Activated T-helper 17 cell treated with anti-CD3 and anti-CD28 coated beads, Interleukin-2, amount 50 U/mL, for 72 hours (primary cell): Measurements from ENCODE around the gene PSMA4. TPM values are rescaled to one million over a fixed set of nuclear protein-coding genes. Genes with fewer than 3 reads are reported as not detected.
A peak's percentile ranks its signal among the peaks of the same experiment; 100 is the strongest.
"Not testable (repeated sequence)": the region's sequence is repeated elsewhere in the genome, so short reads cannot be mapped to it uniquely, and the experiment has no call there.

ENCODE experiments used
- ATAC-seq: fragments of 150-1000 bp; cut with Tn5 transposase; replicated peaks from 2 replicates; pipeline ENCODE4 v1.10.0; 2021; ENCODE audit warnings: mild to moderate bottlenecking, moderate library complexity
- H3K27ac Mint-ChIP-seq: one replicate; pipeline ENCODE4 v1.8.0; 2022; ENCODE audit warnings: mixed read lengths
- H3K27me3 Mint-ChIP-seq: one replicate; pipeline ENCODE4 v1.8.0; 2022; ENCODE audit warnings: mixed read lengths
- H3K36me3 Mint-ChIP-seq: one replicate; pipeline ENCODE4 v1.8.0; 2022; ENCODE audit warnings: low read depth, mild to moderate bottlenecking, mixed read lengths
- H3K4me1 Mint-ChIP-seq: one replicate; pipeline ENCODE4 v1.8.0; 2022; ENCODE audit warnings: mixed read lengths
- H3K4me3 Mint-ChIP-seq: one replicate; pipeline ENCODE4 v1.8.0; 2022; ENCODE audit warnings: mild to moderate bottlenecking, mixed read lengths
- H3K9me3 Mint-ChIP-seq: one replicate; pipeline ENCODE4 v1.8.0; 2022; ENCODE audit warnings: mixed read lengths
- total RNA-seq, 2 donors: library from RNA; stranded (reverse); gene quantifications; one replicate each; pipeline ENCODE4 v1.2.3, GENCODE V29; 2022

Gene PSMA4
- total RNA-seq: 100 to 1,000 TPM; 140 to 270 TPM

DNA sequence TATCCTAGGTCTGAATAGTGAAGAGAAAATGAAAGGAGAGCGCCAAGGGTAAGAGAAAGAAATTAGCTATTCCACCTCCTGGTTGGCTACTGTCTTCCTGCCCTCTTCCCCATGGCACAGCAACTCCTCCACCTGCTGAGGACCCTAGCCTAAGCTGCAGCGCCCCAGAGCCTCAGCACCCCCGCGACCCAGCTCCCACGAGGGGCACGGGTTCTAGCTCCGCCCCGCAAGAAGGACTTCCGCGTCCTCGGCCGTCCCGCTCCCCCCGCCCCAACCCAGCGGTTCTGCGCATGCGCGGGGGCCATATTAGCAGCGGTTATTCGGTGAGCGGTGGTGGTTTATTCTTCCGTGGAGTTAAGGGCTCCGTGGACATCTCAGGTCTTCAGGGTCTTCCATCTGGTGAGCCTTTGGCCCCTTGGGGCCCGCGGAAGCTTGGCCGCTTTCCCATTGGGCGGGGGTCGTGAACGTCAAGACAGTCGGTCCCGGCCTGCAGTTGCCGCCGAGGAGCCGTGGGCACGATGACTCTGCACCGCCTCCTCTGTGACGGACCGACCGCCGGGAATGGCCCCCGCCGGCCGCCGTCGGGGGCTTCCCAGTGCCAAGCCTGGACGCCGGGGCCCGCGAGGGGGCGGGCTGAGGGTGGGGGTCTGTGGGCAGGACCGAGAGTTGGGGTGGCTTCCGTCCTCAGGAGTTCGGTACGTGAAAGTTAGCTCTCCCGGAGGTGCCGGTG is at the start of gene PSMA4:
TSS of gene PSMA4 (plus strand) at position 304 of the 730 bp plus-strand sequence. CDS start 1,484 bp downstream, outside the sequence.
- ATAC-seq: peak; percentile 90
- Mint-ChIP-seq H3K27me3 (no peaks in the 10 kb centered on the region), H3K4me3 (peak within 1 kb of the TSS; percentile 81), H3K27ac (peak within 1 kb of the TSS; percentile 99), H3K9me3 (no peaks in the 10 kb centered on the region), H3K36me3 (peaks cover 57% of the 10 kb centered on the region), H3K4me1 (peaks cover 12% of the 10 kb centered on the region)

DNA sequence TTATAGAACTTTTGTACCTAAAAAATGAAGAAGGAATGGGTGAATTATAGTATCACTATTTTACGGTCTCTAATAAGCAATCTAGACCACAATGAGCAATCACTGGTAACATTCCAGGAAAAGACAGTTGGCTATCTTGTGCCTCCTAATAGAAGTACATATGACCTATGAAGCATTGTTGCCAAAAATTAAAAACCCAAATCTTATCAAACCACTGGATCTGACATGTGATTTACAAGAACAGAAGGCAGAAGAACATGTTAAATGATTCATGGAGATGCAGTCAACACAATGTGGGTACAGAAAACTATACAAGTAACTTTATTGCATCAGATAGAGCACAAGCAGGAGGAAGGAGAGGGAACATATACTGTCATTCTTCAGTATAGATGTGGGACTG is 47.4 kb upstream of the PSMA4 start:
- Mint-ChIP-seq H3K9me3 (no peaks in the 10 kb centered on the region), H3K4me3 (no peak overlapping the region), H3K4me1 (no peaks in the 10 kb centered on the region), H3K27ac (no peak overlapping the region), H3K36me3 (peaks cover 99% of the 10 kb centered on the region), H3K27me3 (no peaks in the 10 kb centered on the region)
- ATAC-seq: no peak

DNA sequence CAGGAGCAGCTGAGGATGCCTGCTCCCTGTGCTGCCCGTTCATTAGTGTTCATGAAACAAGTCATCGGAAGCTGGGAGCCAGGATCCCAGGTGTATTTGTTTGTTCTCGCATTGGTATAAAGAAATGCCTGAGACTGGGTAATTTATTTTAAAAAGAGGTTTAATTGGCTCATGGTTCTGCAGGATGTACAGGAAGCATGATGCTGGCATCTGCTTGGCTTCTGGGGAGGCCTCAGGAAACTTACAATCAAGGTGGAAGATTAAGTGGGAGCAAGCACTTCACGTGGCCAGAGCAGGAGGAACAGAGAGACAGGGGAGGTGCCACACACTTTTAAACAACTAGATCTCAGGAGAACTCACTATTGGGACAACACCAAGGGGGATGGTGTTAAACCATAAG is 38.4 kb upstream of the PSMA4 start:
- Mint-ChIP-seq H3K27ac (no peak overlapping the region), H3K4me1 (peaks cover 5% of the 10 kb centered on the region), H3K36me3 (peaks cover 42% of the 10 kb centered on the region), H3K27me3 (no peaks in the 10 kb centered on the region), H3K9me3 (no peaks in the 10 kb centered on the region), H3K4me3 (no peak overlapping the region)
- ATAC-seq: no peak

DNA sequence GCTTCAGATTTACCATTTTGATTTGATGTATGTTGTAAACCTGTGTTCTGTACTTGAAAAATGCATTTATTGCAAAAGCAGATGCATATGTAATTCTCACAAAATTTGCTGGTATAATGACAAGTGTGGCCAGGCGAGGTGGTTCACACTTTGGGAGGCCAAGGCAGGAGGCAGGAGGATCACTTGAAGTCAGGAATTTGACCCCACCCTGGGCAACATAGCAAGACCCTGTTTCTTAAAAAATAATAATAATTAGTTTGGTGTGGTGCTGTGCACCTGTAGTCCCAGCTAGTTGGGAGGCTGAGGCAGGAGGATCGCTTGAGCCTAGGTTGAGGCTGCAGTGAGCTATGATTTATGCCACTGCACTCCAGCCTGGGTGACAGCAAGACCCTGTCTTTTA is 37.6 kb upstream of the PSMA4 start:
- Mint-ChIP-seq H3K27me3 (no peaks in the 10 kb centered on the region), H3K27ac (no peak overlapping the region), H3K9me3 (no peaks in the 10 kb centered on the region), H3K36me3 (peaks cover 35% of the 10 kb centered on the region), H3K4me3 (no peak overlapping the region), H3K4me1 (peaks cover 5% of the 10 kb centered on the region)
- no peak for ATAC-seq

DNA sequence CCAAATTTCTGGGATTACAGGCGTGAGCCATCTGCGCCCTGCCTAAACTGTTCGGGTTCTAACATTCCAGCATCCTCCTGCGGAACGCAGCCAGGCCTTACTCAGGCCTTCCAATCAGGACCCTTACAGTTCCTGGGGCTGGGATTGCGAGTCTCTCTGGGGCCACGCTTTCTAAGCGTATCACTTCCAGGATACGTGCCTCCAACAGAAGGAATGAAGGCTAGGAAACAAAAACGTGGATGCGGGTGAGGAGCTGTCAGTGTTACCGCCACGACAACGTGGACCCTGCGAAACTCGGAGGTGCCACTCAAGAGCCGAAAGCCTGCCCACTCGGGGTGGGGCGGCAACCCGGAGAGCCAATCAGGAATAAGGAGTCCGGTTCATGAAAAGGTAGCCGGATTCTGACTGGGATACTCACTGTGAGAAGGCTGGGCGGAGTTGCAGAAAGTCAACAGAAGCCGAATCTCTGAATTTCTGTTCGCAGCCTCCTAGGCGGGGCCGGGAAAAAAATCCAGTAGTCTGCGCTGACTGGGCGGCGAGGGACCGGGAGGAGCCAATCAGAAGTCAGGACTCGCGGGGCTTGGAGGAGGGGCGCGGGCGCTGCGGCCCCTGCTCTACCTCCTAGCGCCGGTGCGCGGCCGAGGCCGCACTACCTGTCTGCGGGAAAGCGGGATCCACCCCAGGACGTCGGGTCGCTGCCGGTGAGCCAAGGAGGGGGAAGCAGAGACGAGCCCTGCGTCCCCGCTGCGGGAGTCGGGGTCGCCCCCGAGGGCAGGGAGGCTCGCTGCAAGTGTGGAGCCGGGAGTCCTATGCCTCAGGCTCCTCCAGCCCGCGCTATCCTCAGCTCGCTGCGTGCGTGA is 33.0 kb upstream of the PSMA4 start, which contains the start of gene HYKK:
TSS of gene HYKK (plus strand) at position 607 of the 860 bp plus-strand sequence. CDS start 5,512 bp downstream, outside the sequence.
- peak within 1 kb of the TSS; percentile 84 for H3K27ac Mint-ChIP-seq
- peaks cover 16% of the 10 kb centered on the region for H3K4me1 Mint-ChIP-seq
- H3K9me3 Mint-ChIP-seq: no peaks in the 10 kb centered on the region
- peak; percentile 96 for ATAC-seq
- peak within 1 kb of the TSS; percentile 95 for H3K4me3 Mint-ChIP-seq
- no peaks in the 10 kb centered on the region for H3K27me3 Mint-ChIP-seq
- no peaks in the 10 kb centered on the region for H3K36me3 Mint-ChIP-seq

DNA sequence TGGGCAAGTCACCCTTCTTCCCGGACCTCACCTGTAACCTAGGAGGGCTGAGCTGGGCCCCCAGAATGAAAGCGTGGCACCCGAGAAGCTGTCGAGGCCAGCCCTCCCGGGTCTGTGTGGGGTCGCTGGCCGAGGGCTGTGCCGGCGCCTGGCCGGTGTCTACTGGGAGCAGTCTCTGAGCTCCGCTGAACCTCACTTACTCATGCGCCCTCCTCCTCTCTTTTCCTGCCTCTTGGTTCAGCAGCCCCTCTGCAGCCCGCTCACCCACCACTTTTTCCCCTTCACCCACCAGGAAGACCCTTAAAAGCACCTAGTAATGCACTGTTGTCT is 32.4 kb upstream of the PSMA4 start:
- Mint-ChIP-seq H3K27me3 (no peaks in the 10 kb centered on the region), H3K27ac (peak overlapping the region; percentile 84), H3K4me1 (peaks cover 16% of the 10 kb centered on the region), H3K9me3 (no peaks in the 10 kb centered on the region), H3K4me3 (peak overlapping the region; percentile 95), H3K36me3 (no peaks in the 10 kb centered on the region)
- peak; percentile 34 for ATAC-seq

DNA sequence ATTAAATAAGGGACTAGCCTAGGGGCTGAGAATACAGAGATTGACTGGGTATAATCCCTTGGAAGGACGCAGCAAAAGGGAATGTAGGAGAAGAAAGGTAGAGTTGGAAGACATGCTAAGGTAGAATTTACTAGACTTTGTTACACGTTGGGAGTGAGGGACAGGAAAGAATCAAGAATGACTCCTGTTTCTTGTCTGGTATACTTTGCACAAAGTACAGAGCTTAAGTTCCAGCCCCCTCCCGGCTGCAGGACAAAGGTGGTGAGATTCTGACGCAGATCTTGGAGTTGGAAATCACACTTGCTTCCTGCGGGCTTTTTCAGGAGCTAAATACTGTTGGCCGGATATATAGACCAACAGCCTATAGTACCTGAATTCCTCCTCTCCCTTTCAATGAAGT is 32.0 kb upstream of the PSMA4 start:
- no peak for ATAC-seq
- Mint-ChIP-seq H3K27ac (peak overlapping the region; percentile 84), H3K27me3 (no peaks in the 10 kb centered on the region), H3K4me3 (peak overlapping the region; percentile 95), H3K4me1 (peaks cover 16% of the 10 kb centered on the region), H3K36me3 (no peaks in the 10 kb centered on the region), H3K9me3 (no peaks in the 10 kb centered on the region)

DNA sequence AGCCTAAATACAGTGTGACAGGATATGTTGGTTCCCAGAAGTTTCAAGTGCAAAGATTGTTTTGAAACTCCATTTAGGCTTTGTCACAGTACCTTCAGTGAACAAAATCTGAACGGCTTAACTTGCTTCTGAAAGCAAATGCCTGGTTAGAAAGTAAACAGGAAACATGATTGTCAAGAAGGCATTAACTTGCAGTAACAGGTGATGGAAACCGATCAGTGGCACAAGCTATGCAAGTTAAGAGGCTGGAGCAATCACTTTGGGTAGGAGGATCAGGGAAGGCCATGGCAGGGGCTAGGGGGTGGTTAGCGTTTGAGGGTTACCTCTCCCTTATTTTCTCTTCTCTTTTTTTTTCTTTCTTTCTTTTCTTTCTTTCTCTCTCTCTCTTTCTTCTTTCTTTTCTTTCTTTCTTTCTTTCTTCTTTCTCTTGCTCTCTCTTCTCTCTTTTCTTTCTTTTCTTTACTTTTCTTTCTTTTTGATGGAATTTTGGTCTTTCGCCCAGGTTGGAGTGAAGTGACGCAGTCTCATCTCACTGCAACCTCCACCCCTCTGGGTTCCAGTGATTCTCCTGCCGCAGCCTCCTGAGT is 30.4 kb upstream of the PSMA4 start:
- Mint-ChIP-seq H3K27ac (peak overlapping the region; percentile 28), H3K4me1 (peaks cover 16% of the 10 kb centered on the region), H3K9me3 (no peaks in the 10 kb centered on the region), H3K4me3 (peak overlapping the region; percentile 12), H3K36me3 (no peaks in the 10 kb centered on the region), H3K27me3 (no peaks in the 10 kb centered on the region)
- no peak for ATAC-seq

DNA sequence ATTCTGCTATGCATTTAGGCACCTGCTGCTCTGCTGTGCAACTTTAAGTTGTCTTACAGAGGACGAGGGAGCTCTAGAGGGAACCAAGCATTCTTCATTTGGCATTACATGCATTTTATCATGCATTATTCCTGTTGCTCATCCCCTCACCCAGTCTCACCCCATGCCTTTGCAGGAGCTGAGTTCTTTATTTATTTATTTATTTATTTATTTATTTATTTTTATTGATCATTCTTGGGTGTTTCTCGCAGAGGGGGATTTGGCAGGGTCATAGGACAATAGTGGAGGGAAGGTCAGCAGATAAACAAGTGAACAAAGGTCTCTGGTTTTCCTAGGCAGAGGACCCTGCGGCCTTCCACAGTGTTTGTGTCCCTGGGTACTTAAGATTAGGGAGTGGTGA is 20.2 kb upstream of the PSMA4 start:
- not testable (repeated sequence) for H3K36me3 Mint-ChIP-seq, H3K27me3 Mint-ChIP-seq, H3K4me1 Mint-ChIP-seq, H3K4me3 Mint-ChIP-seq, H3K27ac Mint-ChIP-seq, ATAC-seq, H3K9me3 Mint-ChIP-seq

DNA sequence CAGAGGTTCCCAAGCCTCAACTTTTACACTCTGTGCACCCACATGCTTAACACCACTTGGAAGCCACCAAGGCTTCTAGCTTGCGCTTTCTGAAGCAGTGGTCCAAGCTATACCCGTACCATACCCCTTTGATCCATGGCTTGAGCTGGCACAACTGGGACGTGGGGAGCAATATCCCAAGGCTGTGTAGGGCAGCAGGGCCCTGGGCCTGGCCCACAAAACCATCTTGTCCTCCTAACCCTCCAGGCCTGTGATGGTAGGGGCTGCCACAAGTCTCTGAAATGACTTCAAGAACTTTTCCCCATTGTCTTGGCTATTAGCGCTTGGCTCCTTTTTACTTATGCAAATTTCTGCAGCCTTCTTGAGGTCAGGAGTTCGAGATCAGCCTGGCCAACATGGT is 16.0 kb upstream of the PSMA4 start:
- H3K27me3 Mint-ChIP-seq: no peaks in the 10 kb centered on the region
- H3K9me3 Mint-ChIP-seq: no peaks in the 10 kb centered on the region
- no peak overlapping the region for H3K27ac Mint-ChIP-seq

DNA sequence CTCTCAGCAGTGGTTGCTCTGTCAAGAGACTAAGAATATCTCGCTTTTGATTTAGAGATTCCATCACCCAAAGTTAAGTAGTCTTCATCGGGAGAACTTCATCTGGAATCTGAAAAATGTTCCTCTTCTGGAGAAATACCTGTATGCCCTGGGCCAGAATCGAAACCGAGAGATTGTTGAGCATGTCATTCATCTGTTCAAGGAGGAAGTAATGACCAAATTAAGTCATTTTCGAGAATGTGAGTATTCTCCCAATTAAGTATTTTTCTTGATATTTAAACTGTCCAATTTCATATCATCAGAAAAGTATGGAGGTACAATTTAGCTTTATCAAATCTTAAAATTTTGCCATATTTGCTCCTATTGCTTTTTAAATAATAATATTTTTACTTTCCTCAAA is 12.9 kb upstream of the PSMA4 start:
- no peaks in the 10 kb centered on the region for H3K4me1 Mint-ChIP-seq
- H3K27me3 Mint-ChIP-seq: no peaks in the 10 kb centered on the region
- H3K9me3 Mint-ChIP-seq: no peaks in the 10 kb centered on the region
- no peak overlapping the region for H3K4me3 Mint-ChIP-seq
- no peaks in the 10 kb centered on the region for H3K36me3 Mint-ChIP-seq
- no peak for ATAC-seq
- H3K27ac Mint-ChIP-seq: no peak overlapping the region

More for the DNA sequence above, 16.0 kb upstream of the PSMA4 start:
- Mint-ChIP-seq H3K36me3 (no peaks in the 10 kb centered on the region), H3K4me1 (no peaks in the 10 kb centered on the region), H3K4me3 (no peak overlapping the region)
- no peak for ATAC-seq

DNA sequence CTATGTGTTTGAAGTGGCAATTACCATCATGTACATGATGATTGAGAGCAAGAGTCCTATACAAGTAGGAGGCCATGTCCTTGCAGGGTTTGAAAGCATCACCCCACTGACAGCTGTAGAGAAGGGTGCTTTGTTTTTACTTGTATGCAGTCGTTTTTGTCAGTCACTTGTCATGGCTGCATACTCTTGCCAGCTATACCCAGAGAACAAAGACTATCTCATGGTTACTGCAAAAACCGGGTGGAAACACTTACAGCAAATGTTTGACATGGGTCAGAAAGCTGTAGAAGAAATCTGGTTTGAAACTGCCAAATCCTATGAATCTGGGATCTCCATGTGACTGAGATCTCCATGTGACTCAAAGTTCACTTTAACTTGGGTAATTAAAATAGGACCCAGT is 6.9 kb upstream of the PSMA4 start:
- Mint-ChIP-seq H3K4me3 (no peak overlapping the region), H3K36me3 (no peaks in the 10 kb centered on the region), H3K27me3 (no peaks in the 10 kb centered on the region), H3K27ac (no peak overlapping the region), H3K9me3 (no peaks in the 10 kb centered on the region), H3K4me1 (no peaks in the 10 kb centered on the region)
- no peak for ATAC-seq

DNA sequence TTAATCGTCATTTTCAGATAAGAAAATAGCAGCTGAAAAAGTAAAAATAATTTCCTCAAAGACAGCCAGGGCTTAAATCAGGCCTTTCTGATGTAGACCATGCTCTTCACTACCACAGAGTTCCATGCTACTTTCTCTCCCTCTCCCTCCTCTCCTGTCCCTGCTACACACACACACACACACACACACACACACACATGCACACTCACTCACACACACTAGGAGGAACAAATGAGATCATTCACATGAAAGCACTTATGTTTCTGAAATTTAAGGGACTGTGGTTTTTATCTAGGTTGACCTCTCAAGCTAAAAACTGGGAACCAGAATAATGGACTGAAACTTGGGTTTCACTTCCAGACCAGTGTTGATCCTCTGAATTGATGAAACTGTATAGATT is 4.1 kb upstream of the PSMA4 start:
- Mint-ChIP-seq H3K27ac (no peak overlapping the region), H3K4me1 (peaks cover 4% of the 10 kb centered on the region), H3K4me3 (no peak overlapping the region), H3K36me3 (peaks cover 16% of the 10 kb centered on the region), H3K27me3 (no peaks in the 10 kb centered on the region), H3K9me3 (no peaks in the 10 kb centered on the region)
- no peak for ATAC-seq

DNA sequence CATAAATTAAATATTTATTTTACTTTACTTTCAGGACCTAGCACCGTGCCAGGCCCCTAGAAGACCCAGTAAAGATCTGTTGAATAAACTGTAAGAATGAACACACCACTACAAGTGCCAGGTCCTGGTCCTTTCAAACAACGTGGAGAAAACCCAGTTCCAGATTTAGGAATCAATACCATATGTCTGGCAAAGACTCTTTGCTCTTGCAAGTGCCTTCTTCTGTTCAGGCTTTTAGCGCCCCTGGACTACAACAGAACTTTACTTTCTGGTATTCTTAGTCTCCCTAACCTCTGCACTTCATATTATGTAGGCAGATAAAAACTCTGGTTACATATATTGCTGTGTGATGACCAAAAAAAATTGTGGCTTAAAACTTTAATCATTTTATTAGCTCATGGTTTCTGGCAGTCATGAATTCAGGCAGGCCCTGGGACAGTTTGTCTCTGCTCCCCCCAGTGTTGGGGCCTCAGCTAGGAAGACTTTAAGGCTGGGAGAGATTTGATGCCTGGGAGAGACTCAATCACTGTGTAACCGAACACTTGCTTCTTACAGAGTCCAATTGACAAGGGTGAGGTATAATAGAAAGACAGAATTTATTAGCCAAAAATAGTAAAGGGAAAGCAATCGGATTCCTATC is 2.9 kb upstream of the PSMA4 start:
- Mint-ChIP-seq H3K27me3 (no peaks in the 10 kb centered on the region), H3K9me3 (no peaks in the 10 kb centered on the region), H3K36me3 (peaks cover 28% of the 10 kb centered on the region), H3K27ac (no peak overlapping the region), H3K4me1 (peaks cover 8% of the 10 kb centered on the region), H3K4me3 (no peak overlapping the region)
- ATAC-seq: no peak
